ENCODE data around the gene TBC1D22A.

TBC1D22A gene

DNA sequence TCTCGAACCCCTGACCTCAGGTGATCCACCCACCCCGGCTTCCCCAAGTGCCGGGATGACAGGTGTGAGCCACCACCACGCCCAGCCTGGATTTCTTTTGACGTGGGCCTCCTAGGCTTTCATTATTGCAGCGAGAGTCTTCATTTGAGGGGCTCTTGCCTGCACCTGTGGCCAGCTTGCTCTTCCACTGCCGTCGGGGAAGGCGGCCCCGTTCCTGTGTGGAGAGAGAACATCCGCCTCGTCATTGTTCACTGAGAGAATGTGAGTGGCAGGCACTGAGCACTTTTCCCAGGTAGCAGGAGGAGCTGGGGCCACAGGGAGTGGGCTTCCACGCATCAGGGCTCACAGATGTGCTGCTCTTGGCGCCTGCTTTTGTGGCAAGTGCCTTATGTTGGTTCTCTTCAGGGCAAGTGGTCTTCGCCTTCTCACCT, 365.0 kb downstream of the TBC1D22A start:
- H3K4me3 ChIP-seq (ENCODE audit: low read length) = no peak overlapping the region
- TF ChIP-seq, protein P1, sequence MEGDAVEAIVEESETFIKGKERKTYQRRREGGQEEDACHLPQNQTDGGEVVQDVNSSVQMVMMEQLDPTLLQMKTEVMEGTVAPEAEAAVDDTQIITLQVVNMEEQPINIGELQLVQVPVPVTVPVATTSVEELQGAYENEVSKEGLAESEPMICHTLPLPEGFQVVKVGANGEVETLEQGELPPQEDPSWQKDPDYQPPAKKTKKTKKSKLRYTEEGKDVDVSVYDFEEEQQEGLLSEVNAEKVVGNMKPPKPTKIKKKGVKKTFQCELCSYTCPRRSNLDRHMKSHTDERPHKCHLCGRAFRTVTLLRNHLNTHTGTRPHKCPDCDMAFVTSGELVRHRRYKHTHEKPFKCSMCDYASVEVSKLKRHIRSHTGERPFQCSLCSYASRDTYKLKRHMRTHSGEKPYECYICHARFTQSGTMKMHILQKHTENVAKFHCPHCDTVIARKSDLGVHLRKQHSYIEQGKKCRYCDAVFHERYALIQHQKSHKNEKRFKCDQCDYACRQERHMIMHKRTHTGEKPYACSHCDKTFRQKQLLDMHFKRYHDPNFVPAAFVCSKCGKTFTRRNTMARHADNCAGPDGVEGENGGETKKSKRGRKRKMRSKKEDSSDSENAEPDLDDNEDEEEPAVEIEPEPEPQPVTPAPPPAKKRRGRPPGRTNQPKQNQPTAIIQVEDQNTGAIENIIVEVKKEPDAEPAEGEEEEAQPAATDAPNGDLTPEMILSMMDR (IDR thresholded peaks at IDR 0.05; ENCODE audit: insufficient read depth, low read depth, low read length, missing control alignments) = no peak
- DNase-seq (ENCODE audit: low read depth) = no peak

DNA sequence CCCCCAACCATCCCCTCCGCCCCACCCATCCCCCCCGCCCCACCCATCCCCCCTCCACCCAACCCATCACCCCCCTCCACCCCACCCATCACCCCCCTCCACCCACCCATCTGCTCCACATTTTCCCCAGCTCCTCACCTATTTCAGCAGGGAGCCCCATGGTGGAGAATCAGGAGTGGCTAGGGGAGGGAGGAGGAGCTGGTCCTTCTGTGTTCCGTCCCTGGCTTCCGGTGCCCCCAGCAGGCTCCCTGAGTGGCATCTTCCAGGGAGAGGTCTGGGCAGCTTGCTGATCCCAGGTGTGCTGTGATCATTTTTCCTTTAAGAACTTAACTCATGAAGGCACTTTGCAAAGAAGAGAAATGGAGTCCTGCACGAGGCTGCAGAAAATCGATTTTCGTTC, 365.8 kb downstream of the TBC1D22A start:
- DNase-seq (ENCODE audit: low read depth) = no peak
- H3K4me3 ChIP-seq (ENCODE audit: low read length) = no peak overlapping the region
- TF ChIP-seq, protein P1 (IDR thresholded peaks at IDR 0.05; ENCODE audit: insufficient read depth, low read depth, low read length, missing control alignments) = no peak

DNA sequence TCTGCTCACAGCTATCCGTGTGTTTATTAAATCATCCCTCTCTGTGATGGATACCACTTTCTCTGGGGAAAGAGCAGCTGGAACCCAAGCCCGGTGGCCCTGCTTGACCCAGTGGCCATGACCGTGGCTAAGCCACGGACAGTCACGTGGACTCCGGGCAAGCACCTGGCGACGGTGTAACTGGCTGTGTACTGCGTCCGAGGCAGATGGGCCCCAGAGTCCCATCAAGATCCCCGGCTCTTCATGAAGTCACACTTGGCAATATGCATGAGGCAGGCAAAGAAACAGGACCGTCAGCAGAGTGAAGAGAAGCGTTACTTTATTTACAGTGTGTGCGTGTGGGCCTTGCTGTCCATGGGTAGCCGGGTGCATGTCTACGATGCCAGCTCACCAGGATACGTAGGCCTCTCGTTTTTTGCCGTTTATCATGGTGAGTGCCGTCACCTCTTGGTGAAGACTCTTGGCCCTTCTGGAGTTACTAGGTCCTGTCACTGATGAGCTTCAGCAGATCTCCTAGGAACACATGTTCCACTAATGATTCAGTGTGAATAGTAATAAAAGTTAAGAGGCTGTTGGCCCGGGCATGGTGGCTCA, 366.3 kb downstream of the TBC1D22A start:
- no peak for DNase-seq (ENCODE audit: low read depth)
- TF ChIP-seq, protein P1 (IDR thresholded peaks at IDR 0.05; ENCODE audit: insufficient read depth, low read depth, low read length, missing control alignments) = no peak
- no peak overlapping the region for H3K4me3 ChIP-seq (ENCODE audit: low read length)

DNA sequence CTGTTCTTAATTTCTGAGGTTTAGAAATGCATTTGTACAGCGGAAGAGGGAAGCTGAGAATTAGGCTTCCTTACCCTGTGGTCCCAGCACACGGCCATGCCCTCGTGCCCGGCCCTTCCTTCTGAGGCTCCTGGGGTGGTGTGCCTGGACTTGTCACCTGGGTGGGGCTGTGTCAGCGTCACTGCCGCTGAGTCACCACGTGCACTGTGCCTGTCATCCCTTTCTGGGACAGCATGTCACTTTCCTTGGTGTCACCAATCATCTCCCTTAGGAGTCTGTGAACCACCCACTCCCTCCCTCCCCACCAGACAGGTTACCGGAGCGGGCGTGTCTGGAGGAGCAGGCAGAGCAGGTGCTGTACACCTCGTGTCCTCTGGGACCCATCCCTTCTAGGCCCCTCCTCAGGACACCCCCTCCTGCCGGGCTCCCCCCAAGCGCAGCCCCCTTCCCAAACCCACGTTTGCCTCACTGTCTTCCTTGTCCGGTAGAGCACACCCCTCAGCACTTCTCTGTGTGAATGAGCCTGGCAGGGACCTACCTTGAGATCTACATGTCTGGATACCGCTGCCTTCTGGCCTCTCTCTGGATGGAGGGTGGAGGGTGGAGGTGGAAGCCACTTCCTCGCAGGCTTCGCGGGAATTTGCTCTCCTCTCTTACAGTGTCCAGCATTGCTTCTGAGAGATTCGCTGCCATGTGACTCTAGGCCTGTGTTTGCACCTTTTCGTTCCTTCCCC, 367.6 kb downstream of the TBC1D22A start:
- peak; percentile 81 for DNase-seq (ENCODE audit: low read depth)
- H3K4me3 ChIP-seq (ENCODE audit: low read length) = no peak overlapping the region
- TF ChIP-seq, protein P1 (IDR thresholded peaks at IDR 0.05; ENCODE audit: insufficient read depth, low read depth, low read length, missing control alignments) = no peak

DNA sequence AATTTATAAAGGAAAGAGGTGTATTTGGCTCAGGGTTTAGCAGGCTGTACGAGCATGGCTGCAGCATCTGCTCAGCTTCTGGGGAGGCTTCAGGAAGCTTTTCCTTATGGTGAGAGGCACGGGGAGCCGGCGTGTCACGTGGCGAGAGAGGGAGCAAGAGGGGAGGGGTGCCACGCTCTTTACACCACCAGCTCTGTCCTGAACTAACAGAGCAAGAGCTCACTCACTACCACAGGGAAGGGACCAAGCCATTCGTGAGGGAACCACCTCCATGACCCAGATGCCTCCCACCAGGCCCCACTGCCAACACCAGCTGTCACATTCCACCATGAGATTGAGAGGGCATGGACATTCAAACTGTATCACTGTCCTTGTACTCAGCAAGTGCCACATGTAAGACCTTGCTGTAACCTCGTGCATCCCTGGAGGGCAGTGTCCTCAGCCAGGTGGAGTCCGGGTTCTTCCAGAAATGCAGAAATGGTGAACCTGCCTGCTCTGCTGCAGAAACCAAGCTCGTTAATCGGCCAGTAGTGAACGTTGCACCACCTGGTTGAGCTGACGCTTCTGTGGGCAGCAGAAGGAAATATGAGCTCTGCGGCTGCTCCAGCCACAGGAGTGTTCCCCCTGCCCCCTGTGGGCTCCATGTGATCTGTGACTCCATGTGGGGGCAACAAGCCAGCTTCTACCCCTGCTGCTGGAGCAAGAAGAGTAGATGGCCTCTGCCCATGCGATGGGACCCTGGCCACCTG, 368.6 kb downstream of the TBC1D22A start:
- no peak for DNase-seq (ENCODE audit: low read depth)
- TF ChIP-seq, protein P1 (IDR thresholded peaks at IDR 0.05; ENCODE audit: insufficient read depth, low read depth, low read length, missing control alignments) = no peak
- no peak overlapping the region for H3K4me3 ChIP-seq (ENCODE audit: low read length)

DNA sequence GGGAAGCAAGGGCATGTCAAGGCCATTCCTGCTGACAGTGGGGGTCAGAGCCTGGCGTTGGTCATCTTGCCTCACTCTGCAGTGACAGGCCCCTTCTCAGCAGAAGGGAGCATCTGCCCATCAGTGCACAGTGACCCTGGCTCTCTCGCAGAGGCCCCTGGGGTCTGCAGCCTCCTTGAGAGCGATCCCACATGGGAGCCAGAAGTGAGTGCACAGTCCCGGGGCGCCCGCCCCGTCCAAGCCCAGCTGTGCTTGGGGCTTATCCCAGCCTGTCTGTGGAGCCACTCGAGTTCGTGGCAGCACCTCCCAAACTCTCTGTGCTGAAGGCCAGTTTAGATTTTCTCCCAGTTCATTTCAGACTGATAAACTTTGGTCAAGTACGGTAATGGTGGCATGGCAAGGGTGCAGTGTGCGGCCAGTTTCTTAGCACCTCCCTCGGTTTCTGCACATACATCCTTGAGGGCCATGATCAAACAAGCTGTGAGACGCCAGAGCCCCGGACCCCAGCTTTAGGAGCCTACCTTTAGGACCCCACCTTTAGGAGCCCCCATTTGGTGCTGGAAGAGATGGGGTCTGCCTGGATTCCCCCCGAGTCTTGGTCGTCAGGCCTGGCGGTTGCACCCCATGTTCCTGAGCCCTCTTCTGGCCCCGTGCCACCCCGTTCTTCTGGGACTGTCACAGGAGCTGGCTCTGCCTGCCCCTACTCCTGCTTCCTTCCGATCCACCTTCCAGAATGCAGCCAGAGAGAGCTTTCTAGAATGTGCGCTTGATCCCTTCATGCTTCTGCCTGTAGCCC, 369.4 kb downstream of the TBC1D22A start:
- TF ChIP-seq, protein P1 (IDR thresholded peaks at IDR 0.05; ENCODE audit: insufficient read depth, low read depth, low read length, missing control alignments) = no peak
- DNase-seq (ENCODE audit: low read depth) = no peak
- H3K4me3 ChIP-seq (ENCODE audit: low read length) = no peak overlapping the region

Measured in epithelial cell of esophagus (primary cell).